Endothelial cell of umbilical vein (primary cell): ENCODE data around the gene GPX5. TPM values are rescaled to one million over a fixed set of nuclear protein-coding genes. Genes with fewer than 3 reads are reported as not detected.

Experiments
- BruUV-seq: library from RNA; stranded (reverse); fragments of 400-500 nt; replicated peaks from 2 replicates; lab custom pipeline; 2021; lab: Mats Ljungman, UMichigan
- CTCF ChIA-PET: fragments of 300-600, 350-600 bp; sonication (Branson Sonifier 250); formaldehyde crosslinking; loops from one replicate; lab custom pipeline; 2021; ENCODE audit warnings: antibody characterized with exemption, inconsistent platforms; lab: Charles Lee
- POLR2A ChIA-PET: fragments of 300-600, 350-600 bp; sonication (Branson Sonifier 250); formaldehyde crosslinking; loops from one replicate; lab custom pipeline; 2021; ENCODE audit warnings: antibody characterized with exemption, inconsistent platforms; lab: Charles Lee
- DNase-seq: peaks from one replicate; pipeline ENCODE4 v3.0.0-alpha.2; 2011; ENCODE audit warnings: low read depth, low spot score
- FAIRE-seq: peaks from 2 replicates; lab custom pipeline; 2011; peaks lifted over from hg19 to GRCh38; lab: Jason Lieb, UNC
- H2AFZ ChIP-seq: 2 replicates; pipeline ENCODE4 v1.6.0; 2012; ENCODE audit warnings: low read depth, low read length, control low read depth, inconsistent platforms
- H3K27ac ChIP-seq: 2 replicates; pipeline ENCODE4 v1.5.1; 2011; ENCODE audit warnings: low read depth, mild to moderate bottlenecking, control low read depth, low read length, moderate library complexity; ENCODE audit not compliant: insufficient read depth
- H3K27me3 ChIP-seq, 2 experiments: 2 replicates each; pipeline versions ENCODE4 v1.6.0 to v1.6.1; 2011; ENCODE audit warnings: low read length in 2 of 2, mixed read lengths in 1 of 2; ENCODE audit not compliant: control insufficient read depth in 2 of 2, insufficient read depth in 2 of 2
- H3K36me3 ChIP-seq, 2 experiments: 2 replicates in 1 of 2; 3 replicates in 1 of 2; pipeline ENCODE4 v1.5.1; 2011; ENCODE audit warnings: low read length in 2 of 2, mild to moderate bottlenecking in 1 of 2, moderate library complexity in 1 of 2; ENCODE audit not compliant: control insufficient read depth in 2 of 2, insufficient read depth in 2 of 2; ENCODE audit errors: extremely low read depth in 1 of 2
- H3K4me1 ChIP-seq: 3 replicates; pipeline ENCODE4 v1.5.1; 2011; ENCODE audit warnings: mild to moderate bottlenecking, low read length; ENCODE audit not compliant: control insufficient read depth, insufficient read depth; ENCODE audit errors: extremely low read depth
- H3K4me2 ChIP-seq: 2 replicates; pipeline ENCODE4 v1.6.1; 2011; ENCODE audit warnings: low read length, control low read depth, mixed read lengths; ENCODE audit not compliant: insufficient read depth
- H3K4me3 ChIP-seq, 3 experiments: fragments of 200-600 bp in 1 of 3; sonication (generic), shearing (Covaris generic) in 1 of 3; replicated peaks in 1 of 3; 2 replicates each; pipeline ENCODE4 v1.5.1; 2011 to 2016; ENCODE audit warnings: control low read depth in 3 of 3, low read length in 3 of 3, mild to moderate bottlenecking in 2 of 3, inconsistent platforms in 1 of 3, low read depth in 1 of 3, moderate library complexity in 1 of 3; ENCODE audit not compliant: insufficient read depth in 1 of 3
- H3K79me2 ChIP-seq: 2 replicates; pipeline ENCODE4 v1.6.0; 2012; ENCODE audit warnings: low read length, inconsistent platforms; ENCODE audit not compliant: control insufficient read depth, insufficient read depth
- H3K9ac ChIP-seq: replicated peaks from 2 replicates; pipeline ENCODE3; 2011; ENCODE audit warnings: low read length, control low read depth; ENCODE audit not compliant: insufficient read depth; ENCODE audit errors: extremely low read depth
- H3K9me1 ChIP-seq: replicated peaks from 3 replicates; pipeline ENCODE4 v1.6.0; 2011; ENCODE audit warnings: mild to moderate bottlenecking, low read length; ENCODE audit not compliant: control insufficient read depth, insufficient read depth; ENCODE audit errors: extremely low read depth
- H3K9me3 ChIP-seq: replicated peaks from 2 replicates; pipeline ENCODE4 v1.5.1; 2012; ENCODE audit warnings: low read length, inconsistent platforms; ENCODE audit not compliant: control insufficient read depth, insufficient read depth
- H4K20me1 ChIP-seq: replicated peaks from 2 replicates; pipeline ENCODE3; 2011; ENCODE audit warnings: mild to moderate bottlenecking, low read length; ENCODE audit not compliant: control insufficient read depth, insufficient read depth; ENCODE audit errors: extremely low read depth
- CTCF ChIP-seq, 2 donors: IDR thresholded peaks; 1 replicate in 1 of 2; 2 replicates in 1 of 2; pipeline ENCODE4 v1.5.1; 2011; ENCODE audit warnings: low read length in 2 of 2, mild to moderate bottlenecking in 2 of 2, moderate library complexity in 2 of 2, control low read depth in 1 of 2, inconsistent platforms in 1 of 2, low read depth in 1 of 2; ENCODE audit not compliant: insufficient read depth in 1 of 2; ENCODE audit errors: extremely low read depth in 1 of 2
- EZH2 ChIP-seq: IDR thresholded peaks from 2 replicates; pipeline ENCODE4 v1.6.1; 2012; ENCODE audit warnings: borderline replicate concordance, low read depth, mild to moderate bottlenecking, moderate library complexity, low read length, inconsistent platforms; ENCODE audit not compliant: severe bottlenecking
- FOS ChIP-seq: IDR thresholded peaks from 2 replicates; pipeline ENCODE4 v1.6.1; 2011; ENCODE audit warnings: mild to moderate bottlenecking, low read length, moderate library complexity, borderline replicate concordance; ENCODE audit not compliant: insufficient read depth
- GATA2 ChIP-seq: IDR thresholded peaks from 2 replicates; pipeline ENCODE4 v1.7.0; 2011; ENCODE audit warnings: low read depth, mild to moderate bottlenecking, moderate library complexity, mixed read lengths, low read length; ENCODE audit not compliant: insufficient read length, insufficient read depth
- JUN ChIP-seq: IDR thresholded peaks from 2 replicates; pipeline ENCODE4 v1.6.1; 2011; ENCODE audit warnings: borderline replicate concordance, low read depth; ENCODE audit not compliant: insufficient read length, insufficient read depth
- MAX ChIP-seq: IDR thresholded peaks from 2 replicates; pipeline ENCODE4 v1.6.1; 2011; ENCODE audit not compliant: insufficient read depth, insufficient read length
- MYC ChIP-seq: IDR thresholded peaks from one replicate; pipeline ENCODE4 v1.6.1; 2011; ENCODE audit warnings: mild to moderate bottlenecking, low read depth, low read length
- POLR2A ChIP-seq: IDR thresholded peaks from 2 replicates; pipeline ENCODE4 v1.6.1; 2012; ENCODE audit warnings: low read depth, mild to moderate bottlenecking, control low read depth, low read length
- POLR2AphosphoS5 ChIP-seq: IDR thresholded peaks from 2 replicates; pipeline ENCODE4 v1.6.1; 2012; ENCODE audit warnings: low read depth, mild to moderate bottlenecking, control low read depth, low read length, moderate library complexity; ENCODE audit not compliant: insufficient read depth
- dilution Hi-C: fragments of 300-500 bp; cut with MboI; formaldehyde crosslinking; loops from one replicate; pipeline ENCODE4 v1.15.0; 2019; ENCODE audit warnings: low sequenced_read_pairs; ENCODE audit not compliant: extremely low pct_ligation_motif_present
- intact Hi-C: fragments of 100-400 bp; cut with micrococcal nuclease; formaldehyde crosslinking; loops from one replicate; pipeline ENCODE4 v1.10.0; 2022
- polyA plus RNA-seq, 4 experiments: library from polyadenylated mRNA; depleted of rRNA in 3 of 4; stranded (reverse) in 3 of 4; unstranded in 1 of 4; fragments of >200 nt; gene quantifications; 2 replicates each; pipeline versions ENCODE4 v1.2.1 to v1.2.3, GENCODE V29; 2011 to 2012; ENCODE audit warnings: missing spikeins in 1 of 4
- total RNA-seq: library from RNA; stranded (reverse); gene quantifications from 2 replicates; pipeline ENCODE4 v1.2.3, GENCODE V29; 2021

The GPX5 gene
- total and polyA plus RNA-seq, 2 donors (not counting 3 experiments of a cell fraction or from before 2014, with no cell fraction given) = not detected

GRCh38 chr6:28565823-28566526 lies 40.3 kb downstream of the GPX5 start:
- H3K4me1 ChIP-seq = no peaks in the 10 kb centered on the region
- no peaks in the 10 kb centered on the region for H3K36me3 ChIP-seq
- no peak for DNase-seq
- no peak for FAIRE-seq
- TF ChIP-seq POLR2AphosphoS5 (no peak), JUN (no peak), POLR2A (no peak), GATA2 (no peak)
- H3K9me3 ChIP-seq = no peaks in the 10 kb centered on the region
- H3K27ac ChIP-seq = no peak overlapping the region
- H3K9ac ChIP-seq = no peak overlapping the region
- intact Hi-C loops = no loop called here
- ChIA-PET CTCF (no interaction called here), POLR2A (no interaction called here)
- no peaks in the 10 kb centered on the region for H4K20me1 ChIP-seq
- no peak overlapping the region for H2AFZ ChIP-seq
- H3K27me3 ChIP-seq = no peaks in the 10 kb centered on the region
- dilution Hi-C loops = no loop called here
- no TSS peak for BruUV-seq
- H3K4me2 ChIP-seq = no peak overlapping the region
- no peak overlapping the region for H3K4me3 ChIP-seq
- no peaks in the 10 kb centered on the region for H3K9me1 ChIP-seq
- H3K79me2 ChIP-seq = no peaks in the 10 kb centered on the region

GRCh38 chr6:28566527-28567252 lies 41.0 kb downstream of the GPX5 start:
- Histone ChIP-seq H4K20me1 (no peaks in the 10 kb centered on the region), H3K4me1 (no peaks in the 10 kb centered on the region), H3K36me3 (no peaks in the 10 kb centered on the region), H3K9me3 (no peaks in the 10 kb centered on the region), H3K4me3 (no peak overlapping the region), H3K27me3 (no peaks in the 10 kb centered on the region), H3K9me1 (no peaks in the 10 kb centered on the region), H3K9ac (no peak overlapping the region), H2AFZ (no peak overlapping the region), H3K79me2 (no peaks in the 10 kb centered on the region), H3K4me2 (no peak overlapping the region), H3K27ac (no peak overlapping the region)
- FAIRE-seq = no peak
- TF ChIP-seq FOS (no peak), EZH2 (no peak), MYC (no peak), MAX (no peak), CTCF (IDR thresholded peaks at IDR 0.05; ENCODE audit: extremely low read depth in 1 of 2, insufficient read depth in 1 of 2, low read depth in 1 of 2, low read length in 2 of 2) (no peak), POLR2A (no peak), POLR2AphosphoS5 (no peak), JUN (no peak), GATA2 (no peak)
- no peak for DNase-seq
- ChIA-PET CTCF (no interaction called here), POLR2A (interaction anchor here (0.5 kb wide), 1 partner anchor 10 kb away, joined by 3 read pairs; no protein-coding TSS in a partner anchor)
- dilution Hi-C loops = no loop called here
- BruUV-seq = no TSS peak
- intact Hi-C loops = no loop called here
